GM21526 (cell line): ENCODE data around the gene IFNA13.
A peak's percentile ranks its signal among the peaks of the same experiment; 100 is the strongest.

Experiments
- ATAC-seq: cut with Tn5 transposase; IDR thresholded peaks from one replicate; pipeline ENCODE4 v1.9.1; 2021; ENCODE audit warnings: moderate library complexity; ENCODE audit not compliant: unreplicated experiment, low FRiP score

The IFNA13 gene

DNA sequence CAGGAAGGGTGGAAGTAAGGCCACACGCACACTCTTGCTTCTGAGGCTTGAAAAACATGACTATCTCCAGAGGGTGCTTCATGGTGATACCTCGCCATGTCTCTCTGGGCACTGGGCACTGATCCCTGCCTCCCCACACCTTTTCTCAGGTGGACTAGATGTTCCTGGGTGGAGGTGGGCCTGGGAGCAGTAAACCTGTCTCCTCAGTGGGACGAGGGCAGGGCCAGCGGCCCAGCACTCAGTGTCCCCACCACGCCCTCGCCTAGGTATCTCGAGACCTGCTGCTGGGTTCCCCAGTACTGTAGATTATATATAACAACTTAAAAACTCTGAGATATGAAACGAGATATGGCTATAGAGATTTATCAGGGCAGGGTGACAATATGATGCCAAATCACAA, 5.6 kb downstream of the IFNA13 start:
- ATAC-seq = no peak

GRCh38 chr9:21357479-21358460, 10.1 kb downstream of the IFNA13 start:
- ATAC-seq = peak; percentile 91

DNA sequence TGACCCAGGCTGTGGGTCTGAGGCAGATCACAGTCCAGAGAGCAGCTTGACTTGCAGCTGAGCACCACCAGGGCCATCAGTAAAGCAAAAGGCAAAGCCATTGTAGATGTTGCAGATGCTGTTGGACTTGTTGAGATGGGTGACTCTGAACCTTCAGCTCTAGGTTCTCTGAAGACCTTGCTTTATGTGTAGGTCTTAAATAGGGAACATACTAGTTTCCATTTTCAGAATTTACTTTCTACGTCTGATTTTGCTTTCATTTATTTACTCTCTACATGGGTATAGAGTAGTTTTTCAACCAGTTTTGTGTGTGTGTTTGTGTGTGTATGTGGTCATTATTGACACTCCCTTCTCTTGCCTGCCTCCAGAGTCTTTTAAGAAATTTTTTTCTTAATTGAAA, 17.1 kb downstream of the IFNA13 start, which contains the start of gene IFNA6:
Gene IFNA6 (minus strand): TSS at position 101 of the 400 bp plus-strand sequence. CDS start 0 bp downstream, at position 101.
- no peak for ATAC-seq

- ATAC-seq = no peak
Measured at GRCh38 chr9:21348430-21348970, 19.4 kb downstream of the IFNA13 start.

GRCh38 chr9:21340735-21341134, 27.1 kb downstream of the IFNA13 start:
- no peak for ATAC-seq

GRCh38 chr9:21336457-21336856, 31.4 kb downstream of the IFNA13 start:
- ATAC-seq = no peak

GRCh38 chr9:21334701-21335632, 32.9 kb downstream of the IFNA13 start, which contains the start of gene KLHL9:
Gene KLHL9 (minus strand): TSS chr9:21335404. CDS start chr9:21334859, 545 bp downstream.
- ATAC-seq = peak; percentile 84

DNA sequence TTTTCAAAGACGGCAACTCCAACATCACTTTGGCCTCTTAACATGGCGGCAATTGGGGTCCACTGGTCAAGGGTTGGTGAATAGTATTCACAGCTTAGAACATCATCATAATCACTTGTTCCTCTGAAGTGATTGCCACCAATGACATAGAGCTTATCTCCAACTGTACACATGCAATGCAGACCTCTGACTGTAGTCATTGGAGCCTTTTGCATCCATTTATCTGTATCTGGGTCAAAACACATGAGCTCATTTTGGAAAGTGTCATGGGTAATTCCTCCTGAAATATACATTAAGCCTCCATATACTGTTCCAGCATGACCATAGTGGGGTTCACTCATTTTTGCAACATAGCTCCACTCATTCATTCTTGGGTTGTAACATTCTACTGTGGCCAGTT, 34.6 kb downstream of the IFNA13 start:
- ATAC-seq = no peak

DNA sequence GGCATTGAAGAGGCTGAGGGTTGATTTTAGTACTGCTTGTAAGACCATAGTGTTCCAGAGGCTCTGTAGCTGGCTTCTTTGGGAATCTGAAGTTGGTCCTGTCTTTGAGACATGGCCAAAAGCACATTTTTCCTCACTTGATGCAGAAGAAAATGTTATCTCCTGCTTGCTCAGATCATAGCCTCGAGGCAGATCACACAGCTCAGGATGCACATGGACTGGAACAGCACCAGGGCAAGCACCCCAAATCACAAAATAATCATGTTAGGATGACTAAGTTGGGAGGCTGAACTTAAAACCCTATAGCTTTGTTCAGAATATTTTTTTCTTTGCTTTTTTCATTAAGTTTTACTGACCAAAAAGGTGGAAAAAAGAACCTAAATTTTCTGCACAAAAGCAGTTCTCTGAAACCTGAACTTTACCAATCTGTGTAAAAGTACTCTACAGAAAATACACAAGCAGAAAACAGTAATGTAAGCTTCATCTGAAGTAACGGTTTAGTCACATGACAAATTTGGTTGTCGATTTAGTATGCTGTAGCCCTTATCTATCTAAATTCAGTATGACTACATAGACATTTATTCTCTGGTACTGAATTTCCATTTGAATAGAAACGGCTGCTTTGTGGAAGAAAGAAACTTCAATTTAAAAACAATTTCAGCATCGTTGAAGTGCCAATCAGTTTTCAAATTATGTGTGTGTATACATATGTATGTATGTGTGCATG, 36.0 kb downstream of the IFNA13 start:
- no peak for ATAC-seq

GRCh38 chr9:21326526-21327139, 41.2 kb downstream of the IFNA13 start:
- ATAC-seq = peak; percentile 75

DNA sequence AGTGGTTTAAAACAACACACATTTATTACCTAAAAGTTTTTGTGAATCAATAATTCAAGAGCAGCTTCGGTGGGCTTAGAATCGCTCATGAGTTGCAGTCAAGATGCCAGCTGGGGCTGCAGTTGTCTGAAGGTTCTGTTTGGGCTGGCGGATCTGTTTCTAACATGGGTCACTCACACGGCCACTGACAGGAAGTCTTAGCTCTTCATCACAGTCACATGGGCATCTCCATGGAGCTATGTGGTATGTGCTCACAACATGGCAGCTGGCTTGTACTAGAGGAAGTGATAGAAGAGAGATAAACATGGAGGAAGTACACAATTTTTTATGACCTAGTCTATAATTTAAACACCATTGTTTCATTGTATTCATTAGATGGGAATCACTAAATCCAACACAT, 43.8 kb downstream of the IFNA13 start:
- ATAC-seq = no peak

GRCh38 chr9:21322911-21323461, 44.9 kb downstream of the IFNA13 start:
- ATAC-seq = no peak

- no peak for ATAC-seq
Measured at GRCh38 chr9:21320465-21320864, 47.4 kb downstream of the IFNA13 start.

- no peak for ATAC-seq
Measured at GRCh38 chr9:21317956-21318923, 49.6 kb downstream of the IFNA13 start.
